Stimulated activated CD8-positive, alpha-beta memory T cell treated with anti-CD3 and anti-CD28 coated beads, Interleukin-12 subunit alpha, Interleukin-12 subunit beta, amount 100 ng/mL, for 24 hours (primary cell): ENCODE data around the gene INPP5F.

Source experiments
- DNase-seq: peaks from one replicate; pipeline ENCODE4 v3.0.0-alpha.2; 2020; ENCODE audit errors: extremely low read depth

Gene INPP5F, protein sequence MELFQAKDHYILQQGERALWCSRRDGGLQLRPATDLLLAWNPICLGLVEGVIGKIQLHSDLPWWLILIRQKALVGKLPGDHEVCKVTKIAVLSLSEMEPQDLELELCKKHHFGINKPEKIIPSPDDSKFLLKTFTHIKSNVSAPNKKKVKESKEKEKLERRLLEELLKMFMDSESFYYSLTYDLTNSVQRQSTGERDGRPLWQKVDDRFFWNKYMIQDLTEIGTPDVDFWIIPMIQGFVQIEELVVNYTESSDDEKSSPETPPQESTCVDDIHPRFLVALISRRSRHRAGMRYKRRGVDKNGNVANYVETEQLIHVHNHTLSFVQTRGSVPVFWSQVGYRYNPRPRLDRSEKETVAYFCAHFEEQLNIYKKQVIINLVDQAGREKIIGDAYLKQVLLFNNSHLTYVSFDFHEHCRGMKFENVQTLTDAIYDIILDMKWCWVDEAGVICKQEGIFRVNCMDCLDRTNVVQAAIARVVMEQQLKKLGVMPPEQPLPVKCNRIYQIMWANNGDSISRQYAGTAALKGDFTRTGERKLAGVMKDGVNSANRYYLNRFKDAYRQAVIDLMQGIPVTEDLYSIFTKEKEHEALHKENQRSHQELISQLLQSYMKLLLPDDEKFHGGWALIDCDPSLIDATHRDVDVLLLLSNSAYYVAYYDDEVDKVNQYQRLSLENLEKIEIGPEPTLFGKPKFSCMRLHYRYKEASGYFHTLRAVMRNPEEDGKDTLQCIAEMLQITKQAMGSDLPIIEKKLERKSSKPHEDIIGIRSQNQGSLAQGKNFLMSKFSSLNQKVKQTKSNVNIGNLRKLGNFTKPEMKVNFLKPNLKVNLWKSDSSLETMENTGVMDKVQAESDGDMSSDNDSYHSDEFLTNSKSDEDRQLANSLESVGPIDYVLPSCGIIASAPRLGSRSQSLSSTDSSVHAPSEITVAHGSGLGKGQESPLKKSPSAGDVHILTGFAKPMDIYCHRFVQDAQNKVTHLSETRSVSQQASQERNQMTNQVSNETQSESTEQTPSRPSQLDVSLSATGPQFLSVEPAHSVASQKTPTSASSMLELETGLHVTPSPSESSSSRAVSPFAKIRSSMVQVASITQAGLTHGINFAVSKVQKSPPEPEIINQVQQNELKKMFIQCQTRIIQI

DNA sequence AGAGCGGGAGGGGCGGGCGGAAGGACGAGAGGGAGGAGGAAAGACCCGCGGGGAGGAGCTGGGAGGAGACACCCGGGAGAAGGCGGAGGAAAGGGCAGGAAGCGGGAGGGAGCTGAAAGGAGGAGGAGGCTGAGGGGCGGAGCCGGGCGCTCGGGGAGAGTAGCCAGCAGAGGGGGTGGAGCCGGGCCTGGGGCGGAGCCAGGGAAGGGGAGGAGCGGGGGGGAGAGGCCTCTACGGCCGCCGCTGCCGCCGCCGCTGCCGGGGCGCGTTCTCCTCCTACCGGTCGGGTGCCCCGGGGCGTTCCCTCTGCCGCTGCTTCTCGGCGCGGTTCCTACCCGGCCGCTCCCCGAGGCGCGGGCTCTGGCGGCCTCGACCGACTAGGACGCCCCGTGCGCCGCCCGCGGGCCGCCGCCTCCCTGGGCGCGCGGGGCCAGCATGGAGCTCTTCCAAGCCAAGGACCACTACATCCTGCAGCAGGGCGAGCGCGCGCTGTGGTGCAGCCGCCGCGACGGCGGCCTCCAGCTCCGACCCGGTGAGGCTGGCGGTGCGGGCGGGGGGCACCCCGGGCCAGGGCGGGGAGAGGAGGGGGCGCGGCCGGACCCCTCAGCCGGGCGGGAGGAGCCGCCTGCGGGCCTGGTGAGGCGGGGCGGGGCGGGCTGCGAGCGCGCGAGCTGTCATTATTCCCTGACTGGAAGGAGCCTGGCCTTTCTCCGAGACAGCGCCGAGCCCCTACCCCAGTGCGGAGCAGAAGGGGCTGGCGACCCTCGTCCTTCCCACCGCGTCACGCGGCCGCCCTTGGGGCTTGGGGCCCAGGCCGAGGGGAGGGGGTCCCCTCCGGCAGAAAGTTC, at the start of gene INPP5F:
Gene INPP5F, plus strand, starts transcription at position 223 of the 848 bp plus-strand sequence. Its CDS starts 213 bp downstream, at position 436.
- DNase-seq = peak; percentile 98

DNA sequence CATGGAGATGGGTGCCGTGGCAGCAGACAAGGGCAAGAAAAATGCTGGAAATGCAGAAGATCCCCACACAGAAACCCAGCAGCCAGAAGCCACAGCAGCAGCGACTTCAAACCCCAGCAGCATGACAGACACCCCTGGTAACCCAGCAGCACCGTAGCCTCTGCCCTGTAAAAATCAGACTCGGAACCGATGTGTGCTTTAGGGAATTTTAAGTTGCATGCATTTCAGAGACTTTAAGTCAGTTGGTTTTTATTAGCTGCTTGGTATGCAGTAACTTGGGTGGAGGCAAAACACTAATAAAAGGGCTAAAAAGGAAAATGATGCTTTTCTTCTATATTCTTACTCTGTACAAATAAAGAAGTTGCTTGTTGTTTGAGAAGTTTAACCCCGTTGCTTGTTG, 48.7 kb upstream of the INPP5F start:
- no peak for DNase-seq

DNA sequence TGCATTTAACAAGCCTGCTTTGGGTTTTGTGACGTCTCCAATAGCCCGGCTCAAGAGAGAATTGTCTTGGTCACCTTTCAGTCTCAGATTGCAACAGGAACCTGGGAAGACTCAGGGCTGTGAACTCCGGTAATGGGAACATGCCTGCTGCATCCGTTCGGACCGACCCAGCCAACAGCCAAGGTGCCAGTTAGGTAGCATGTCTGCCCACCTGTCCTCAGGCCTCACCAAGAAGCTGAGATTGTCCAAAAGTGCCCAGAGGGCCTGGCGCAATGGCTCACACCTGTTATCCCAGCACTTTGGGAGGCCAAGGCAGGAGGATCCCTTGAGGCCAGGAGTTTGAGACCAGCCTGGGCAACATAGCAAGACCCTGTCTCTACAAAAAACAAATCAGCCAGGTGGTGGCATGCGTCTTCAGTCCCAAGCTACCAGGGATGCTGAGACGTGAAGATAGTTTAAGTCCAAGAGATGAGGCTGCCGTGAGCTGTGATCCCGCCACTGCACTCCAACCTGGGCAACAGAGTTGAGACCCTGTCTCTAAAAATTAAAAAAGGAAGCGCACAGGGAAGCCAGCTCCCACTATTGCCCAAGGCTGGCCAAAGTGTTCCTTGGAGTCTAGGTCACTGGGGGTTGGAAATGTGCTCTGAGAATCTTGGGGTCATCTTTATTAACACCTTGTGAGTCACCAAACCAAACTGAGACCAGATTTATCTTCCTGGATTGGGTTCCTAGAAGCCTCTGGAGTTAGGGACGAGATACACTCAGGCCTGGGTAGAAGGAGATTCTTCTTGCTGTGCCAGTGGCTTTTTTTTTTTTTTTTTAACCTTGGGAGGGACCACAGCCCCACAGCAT, 47.7 kb upstream of the INPP5F start:
- DNase-seq = no peak

DNA sequence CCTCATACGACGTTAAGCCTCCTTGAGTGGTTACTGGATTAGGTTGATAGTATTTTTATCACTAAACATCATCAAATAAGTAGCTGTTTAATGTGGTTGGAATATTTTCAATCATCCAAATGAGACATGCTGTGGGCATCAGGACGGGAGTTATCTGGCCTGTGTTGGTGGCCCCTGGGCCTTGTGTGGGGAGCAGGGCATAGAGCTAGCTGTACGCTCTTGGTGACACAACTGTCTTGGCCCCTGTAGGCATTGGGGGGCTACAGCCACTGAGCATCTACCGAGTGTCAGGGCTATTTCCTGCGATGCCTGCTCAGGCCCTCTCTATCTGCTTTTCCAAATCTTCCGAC, 46.4 kb upstream of the INPP5F start:
- no peak for DNase-seq

DNA sequence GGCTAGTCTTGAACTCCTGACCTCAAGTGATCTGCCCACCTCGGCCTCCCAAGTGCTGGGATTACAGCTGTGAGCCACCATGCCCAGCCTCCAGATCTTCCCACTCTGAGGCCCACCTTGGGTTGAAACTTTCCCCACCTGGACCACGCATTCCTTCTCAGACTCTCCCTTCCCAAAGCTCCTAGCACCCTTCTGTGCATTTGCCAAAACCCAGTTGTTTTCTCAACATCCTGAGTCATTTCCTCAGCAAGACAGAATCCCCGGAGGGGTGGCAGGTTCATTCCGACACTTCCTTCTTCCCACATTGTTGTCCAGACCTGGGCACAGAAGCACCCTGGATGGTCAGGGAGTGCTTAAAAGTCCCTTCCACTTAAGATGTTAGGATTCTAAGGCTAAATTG, 45.8 kb upstream of the INPP5F start:
- no peak for DNase-seq

DNA sequence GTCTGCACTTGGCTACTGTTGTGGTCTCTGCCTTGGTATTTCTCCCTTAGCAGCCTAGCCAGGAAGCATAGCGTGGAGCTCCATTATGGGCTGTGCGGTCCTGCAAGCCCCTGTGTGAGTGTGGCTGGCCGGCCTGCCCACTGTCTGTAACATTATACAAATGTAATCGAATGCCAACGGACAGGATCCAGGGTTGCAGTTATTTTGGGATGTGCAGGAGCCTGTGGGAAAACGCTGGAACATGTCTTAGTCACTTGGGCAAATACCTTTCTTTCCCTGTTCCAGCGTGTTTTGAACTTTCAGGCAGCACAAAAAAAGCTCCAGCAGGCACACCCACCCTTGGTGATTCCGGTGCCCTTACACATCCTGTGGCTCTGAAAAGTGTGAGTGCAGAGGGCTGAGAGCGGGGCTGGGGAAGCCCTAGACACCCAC, 45.2 kb upstream of the INPP5F start:
- no peak for DNase-seq

DNA sequence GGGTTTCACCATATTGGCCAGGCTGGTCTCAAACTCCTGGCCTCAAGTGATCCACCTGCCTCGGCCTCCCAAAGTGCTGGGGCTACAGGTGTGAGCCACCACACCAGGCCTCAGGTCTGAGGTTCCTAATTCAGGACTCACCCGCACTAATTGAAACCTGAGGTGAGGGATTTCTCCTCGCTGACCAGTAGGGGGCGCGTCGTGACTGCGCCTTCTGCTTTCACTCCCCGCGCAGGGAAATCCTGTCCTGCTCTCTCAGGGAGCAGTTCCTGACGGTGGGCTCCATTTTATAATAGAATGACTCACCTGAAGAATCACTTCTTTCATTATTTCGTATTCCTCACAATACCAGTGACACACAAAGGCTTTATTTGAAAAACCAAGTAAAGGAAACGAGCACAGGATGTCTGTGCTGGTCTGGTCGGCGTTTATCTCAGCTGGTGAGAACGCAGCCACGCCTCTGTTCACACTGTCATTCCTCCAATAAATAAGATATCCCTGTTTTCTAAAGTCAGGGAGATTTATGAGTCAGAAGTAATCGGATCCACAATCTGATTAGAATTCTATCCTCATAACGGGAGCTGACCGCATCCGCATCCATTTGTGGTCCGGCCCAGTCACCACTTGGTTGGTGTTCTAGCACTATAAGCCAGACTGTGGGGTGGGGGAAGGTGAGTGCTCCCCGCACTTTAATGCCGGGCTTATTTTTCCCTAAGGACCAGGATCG, 39.2 kb upstream of the INPP5F start:
- DNase-seq = peak; percentile 62

DNA sequence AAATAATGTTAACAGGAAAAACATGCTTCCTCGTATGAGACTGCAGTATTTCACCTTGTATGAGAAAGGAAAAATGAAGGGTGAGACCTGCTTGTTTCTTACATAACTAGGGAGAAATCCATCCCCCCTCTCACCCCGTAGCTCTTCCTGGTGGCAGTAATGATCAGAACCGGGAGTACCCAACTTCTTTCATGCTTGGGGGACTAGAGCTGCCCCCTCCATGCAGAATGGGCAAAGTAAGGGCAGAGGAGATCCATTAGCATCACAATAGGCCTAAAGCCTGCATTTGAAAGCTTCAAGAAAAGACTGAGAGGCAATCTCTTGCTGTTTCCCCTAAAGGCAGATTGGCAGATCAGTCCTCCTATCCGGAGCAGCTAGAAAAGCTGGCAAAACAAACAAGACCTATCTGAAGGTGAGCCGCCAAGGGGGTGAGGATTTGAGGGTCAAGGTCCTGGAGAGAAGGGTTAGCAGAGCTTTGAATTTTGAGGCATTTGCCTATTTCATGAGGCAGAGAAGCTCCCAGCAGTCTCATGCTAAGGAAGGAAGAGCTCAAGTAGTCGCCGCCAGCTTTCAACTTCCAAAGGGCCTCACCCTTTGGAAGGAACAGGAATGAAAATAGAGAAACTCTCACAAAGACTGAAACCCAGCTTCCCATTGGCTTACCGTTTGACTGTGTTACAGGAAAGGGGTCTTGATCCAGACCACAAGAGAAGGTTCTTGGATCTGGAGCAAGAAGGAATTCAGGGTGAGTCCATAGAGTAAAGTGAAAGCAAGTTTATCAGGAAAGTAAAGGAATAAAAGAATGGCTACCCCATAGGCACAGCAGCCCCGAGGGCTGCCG, 38.4 kb upstream of the INPP5F start:
- no peak for DNase-seq

DNA sequence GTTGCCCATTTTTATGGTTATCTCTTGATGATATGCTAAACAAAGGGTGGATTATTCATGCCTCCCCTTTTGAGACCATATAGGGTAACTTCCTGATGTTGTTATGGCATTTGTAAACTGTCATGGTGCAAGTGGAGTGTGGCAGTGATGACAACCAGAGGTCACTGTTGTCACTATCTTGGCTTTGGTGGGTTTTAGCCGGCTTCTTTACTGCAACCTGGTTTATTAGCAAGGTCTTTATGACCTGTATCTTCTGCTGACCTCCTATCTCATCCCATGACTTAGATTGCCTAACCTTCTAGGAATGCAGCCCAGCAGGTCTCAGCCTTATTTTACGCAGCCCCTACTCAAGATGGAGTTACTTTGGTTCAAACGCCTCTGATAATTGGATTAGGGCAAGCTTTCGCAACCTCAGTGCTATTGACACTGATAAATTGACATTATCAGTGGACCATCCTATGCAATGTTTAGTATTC, 37.8 kb upstream of the INPP5F start:
- DNase-seq = no peak

DNA sequence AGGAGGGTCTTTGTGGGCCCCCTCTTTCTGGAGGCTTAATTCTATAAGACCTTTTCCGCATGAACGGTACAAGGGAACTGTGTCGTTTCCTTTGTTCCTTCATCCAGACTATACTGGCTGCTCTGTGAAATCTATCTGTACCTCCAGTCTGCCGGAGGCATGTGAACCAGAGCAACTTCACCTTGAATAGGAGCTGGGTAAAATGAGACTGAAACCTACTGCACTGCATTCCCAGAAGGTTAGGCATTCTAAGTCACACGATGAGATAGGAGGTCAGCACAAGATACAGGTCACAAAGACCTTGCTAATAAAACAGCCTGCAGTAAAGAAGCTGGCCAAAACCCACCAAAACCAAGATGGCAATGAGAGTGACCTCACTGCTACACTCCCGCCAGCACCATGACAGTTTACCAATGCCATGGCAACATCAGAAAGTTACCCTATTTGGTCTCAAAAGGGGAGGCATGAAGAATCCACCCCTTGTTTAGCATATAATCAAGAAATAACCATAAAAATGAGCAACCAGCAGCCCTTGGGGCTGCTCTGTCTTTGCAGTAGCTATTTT, 36.8 kb upstream of the INPP5F start:
- DNase-seq = no peak

DNA sequence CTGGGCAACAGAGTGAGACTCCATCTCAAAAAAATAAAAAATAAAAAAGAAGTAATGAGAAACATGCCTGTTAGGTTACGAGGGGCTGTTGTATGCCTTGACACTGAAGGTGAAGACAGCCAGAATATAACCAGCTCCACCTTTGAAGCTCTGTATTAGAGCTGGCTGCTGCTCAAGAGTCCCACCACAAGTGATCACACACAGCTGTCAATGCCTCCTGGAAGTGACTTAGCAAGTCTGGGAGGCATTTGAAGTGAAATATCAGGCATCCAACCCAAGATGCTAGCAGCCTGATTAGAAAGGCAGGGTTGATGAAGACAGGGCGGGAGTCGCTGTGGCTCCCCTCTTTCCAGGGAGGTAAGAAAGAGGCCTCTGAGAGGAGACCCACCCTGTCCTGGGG, 34.1 kb upstream of the INPP5F start:
- no peak for DNase-seq

DNA sequence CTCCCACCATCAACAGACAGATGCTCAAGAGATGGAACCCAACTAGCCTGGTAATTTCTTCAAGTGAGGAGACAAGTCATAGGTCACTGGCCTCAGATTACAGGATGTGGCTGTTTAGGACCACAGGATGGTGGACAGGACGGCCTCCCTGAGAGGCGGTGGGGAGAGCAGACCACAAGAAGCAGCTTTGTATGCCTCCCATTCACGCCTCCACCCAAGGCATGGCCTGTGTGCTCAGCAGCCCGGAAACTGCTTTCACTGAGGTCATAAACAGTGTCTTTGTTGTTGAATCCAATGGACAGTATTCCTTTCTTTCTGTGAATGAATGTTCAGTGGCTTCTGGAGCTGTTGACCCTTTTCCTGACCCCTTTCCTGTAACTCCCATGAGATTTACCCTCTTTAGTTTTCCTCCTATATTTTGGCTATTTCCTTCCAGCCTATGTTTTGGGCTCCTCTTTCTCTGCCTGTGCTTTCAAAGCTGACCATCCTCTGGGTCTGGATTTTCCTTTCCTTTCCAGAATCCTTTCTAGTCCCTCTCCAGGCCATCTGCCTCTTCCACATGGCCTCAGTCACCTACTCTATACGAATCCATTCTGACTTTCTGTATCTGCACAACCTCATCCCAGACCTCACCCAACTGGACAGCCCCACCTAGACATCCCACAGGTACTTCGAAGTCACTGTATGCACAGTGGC, 32.4 kb upstream of the INPP5F start:
- DNase-seq = no peak

DNA sequence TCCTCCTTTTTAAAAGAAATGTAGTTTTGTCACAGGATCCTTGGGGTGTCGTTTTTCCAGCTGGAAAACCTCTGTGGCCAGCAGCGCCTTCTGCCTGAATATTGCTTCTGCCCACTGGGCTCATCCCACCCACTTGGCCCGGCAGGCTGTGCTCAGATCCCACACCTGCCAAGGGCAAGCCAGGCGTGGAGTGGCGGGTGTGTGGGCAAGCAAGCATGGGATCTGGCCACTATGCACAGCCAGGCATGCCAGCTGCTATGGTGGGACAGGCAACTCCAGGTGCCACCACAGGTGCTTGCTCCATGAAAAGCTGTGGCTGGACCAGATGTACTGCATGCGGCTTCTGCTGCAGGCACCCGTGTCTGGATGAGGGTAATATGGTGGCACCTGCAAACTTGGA, 31.2 kb upstream of the INPP5F start:
- no peak for DNase-seq

DNA sequence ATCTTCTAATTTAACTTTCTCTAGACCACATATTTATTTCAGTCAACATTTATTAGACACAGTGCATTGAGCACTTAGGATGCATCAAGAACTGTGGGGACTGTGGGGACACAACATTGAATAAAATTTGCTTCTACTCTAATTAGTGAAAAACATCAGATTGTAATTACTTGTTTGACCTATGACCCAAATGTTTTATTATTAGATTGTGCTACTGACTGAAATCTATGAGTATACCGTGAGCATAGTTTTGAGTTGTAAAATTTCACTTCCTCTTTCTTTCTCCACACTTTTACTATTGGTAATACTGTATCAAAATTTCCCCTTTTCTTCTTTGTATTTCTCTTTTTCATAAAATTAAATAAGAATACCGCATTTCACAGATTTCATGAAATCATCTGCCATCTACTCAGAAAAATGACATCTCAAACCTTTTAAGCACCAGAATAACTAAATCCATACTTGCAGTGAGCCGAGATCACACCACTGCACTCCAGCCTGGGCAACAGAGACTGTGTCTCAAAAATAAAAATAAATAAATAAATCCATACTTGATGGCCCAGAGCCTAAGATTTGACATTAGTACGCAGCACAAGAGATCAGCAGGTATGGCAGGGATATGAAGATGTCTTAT, 25.4 kb upstream of the INPP5F start:
- DNase-seq = no peak

DNA sequence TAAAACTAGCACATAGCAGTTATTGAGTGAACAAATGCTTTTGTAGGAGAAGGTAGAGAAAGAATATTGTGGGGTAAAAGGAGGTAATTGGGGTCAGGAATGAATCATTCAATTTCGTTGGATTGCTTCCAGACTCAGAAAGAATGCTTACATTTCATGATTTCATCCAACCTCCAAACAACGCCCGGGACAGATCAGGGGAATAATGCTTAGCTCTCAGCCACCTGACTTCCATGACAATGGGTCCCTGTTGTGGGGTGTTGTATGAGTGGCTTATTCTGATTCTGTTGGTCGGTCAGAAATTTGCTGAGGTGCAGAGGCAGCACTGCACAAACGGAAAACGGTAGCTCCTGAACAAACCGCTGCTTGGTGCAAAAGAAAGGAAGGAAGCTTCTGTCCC, 24.0 kb upstream of the INPP5F start:
- DNase-seq = no peak

DNA sequence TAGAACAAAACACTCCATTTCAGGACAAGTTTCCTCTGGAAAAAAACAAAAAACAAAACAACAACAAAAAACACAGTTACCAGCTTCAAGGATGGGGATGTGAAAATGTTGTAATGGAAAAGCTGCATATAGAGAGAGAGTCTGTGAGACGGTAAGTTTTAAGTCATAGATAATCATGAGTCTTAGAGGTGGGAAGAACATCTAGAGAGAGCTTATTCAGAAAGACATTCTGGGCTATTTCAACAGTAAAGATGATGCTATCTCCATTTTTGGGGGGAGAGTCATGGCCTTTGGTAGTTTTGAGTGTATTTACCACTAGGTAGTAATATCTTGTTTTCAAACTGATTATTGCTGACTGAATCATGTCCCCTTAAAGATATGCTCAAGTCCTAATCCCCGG, 23.3 kb upstream of the INPP5F start:
- no peak for DNase-seq

DNA sequence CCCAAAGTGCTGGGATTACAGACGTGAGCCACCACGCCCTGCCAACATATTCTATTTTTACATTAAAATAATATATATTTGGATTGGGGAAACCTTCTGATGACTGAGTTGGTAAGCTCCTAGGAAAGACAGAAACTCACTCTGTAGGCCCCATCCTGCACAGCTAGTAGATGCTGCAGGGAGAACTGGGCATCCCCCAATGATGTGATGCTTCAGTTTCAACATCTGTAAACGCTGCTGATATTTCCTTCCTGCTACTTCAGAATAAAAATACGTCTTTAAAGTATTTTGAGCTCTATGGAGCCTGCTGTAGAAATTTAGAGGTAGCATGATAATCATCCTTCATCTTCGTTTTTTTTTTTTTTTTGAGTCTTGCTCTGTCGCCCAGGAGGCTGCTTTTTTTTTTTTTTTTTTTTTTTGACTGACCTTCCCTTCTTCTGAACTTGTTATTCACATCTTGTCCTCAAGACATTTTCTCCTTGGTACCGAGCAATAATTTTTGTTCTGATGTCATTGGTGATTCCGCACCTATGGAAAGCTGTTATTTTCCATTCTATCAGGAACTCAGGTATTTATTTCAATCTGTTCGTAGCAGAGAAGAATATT, 21.8 kb upstream of the INPP5F start:
- DNase-seq = no peak
